ENCODE data around the gene CNDP2.

GRCh38 chr18:74531043-74531442 lies 34.9 kb downstream of the CNDP2 start:
- TF ChIP-seq SIN3A (IDR thresholded peaks at IDR 0.05; ENCODE audit: borderline replicate concordance, insufficient read depth, low read depth, low read length) (no peak), CTCF (IDR thresholded peaks at IDR 0.05) (no peak)

Data from Panc1 (cell line).